HG03558 (cell line): ENCODE results near the gene ZFP57.

ENCODE experiments used
- ATAC-seq: cut with Tn5 transposase; IDR thresholded peaks from one replicate; pipeline ENCODE4 v1.9.1; 2021; ENCODE audit warnings: moderate number of reproducible peaks; ENCODE audit not compliant: unreplicated experiment; ENCODE audit errors: extremely low read depth

The ZFP57 gene

DNA sequence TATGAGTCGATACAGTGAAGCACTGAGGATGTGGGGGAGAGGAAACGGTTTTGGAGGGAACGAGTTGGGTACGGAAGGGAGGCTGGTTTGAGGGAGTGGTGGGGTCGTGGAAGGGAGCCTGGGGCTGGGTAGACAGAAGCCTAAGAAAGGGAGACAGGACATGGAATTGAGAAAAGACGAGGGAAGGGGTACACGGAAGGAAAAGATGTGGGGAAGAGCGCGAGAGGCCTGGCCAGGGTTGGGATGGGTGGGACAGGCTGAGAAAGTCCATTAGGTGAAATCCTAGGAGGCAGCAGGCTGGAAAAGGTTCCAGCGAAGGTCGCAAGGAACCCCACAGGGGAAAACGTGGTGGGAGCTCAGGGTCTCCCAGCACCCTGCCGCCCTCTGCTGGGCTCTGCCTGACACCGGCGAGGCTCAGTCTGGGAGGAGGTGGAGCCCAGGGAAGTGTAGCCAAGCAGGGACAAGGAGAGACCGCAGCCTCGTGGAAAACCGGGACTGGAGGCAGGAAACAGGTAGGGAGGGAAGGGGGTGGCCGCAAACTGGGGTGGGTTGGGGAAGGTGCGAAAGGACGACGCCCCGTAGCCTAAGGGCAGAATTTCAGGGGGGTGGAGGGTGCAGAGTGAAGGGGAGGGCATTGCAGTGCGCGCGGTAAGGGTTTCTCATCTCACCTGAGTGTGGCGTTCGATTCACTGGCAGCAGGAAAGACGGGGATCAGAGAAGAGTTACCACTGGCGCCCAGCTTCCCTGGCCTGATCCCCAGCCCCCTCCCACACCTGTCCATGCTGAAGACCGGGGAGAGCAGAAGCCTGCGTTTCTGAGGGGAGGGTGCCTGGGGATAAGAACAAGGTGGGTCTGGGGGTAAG, 52.3 kb downstream of the ZFP57 start:
- ATAC-seq: no peak

DNA sequence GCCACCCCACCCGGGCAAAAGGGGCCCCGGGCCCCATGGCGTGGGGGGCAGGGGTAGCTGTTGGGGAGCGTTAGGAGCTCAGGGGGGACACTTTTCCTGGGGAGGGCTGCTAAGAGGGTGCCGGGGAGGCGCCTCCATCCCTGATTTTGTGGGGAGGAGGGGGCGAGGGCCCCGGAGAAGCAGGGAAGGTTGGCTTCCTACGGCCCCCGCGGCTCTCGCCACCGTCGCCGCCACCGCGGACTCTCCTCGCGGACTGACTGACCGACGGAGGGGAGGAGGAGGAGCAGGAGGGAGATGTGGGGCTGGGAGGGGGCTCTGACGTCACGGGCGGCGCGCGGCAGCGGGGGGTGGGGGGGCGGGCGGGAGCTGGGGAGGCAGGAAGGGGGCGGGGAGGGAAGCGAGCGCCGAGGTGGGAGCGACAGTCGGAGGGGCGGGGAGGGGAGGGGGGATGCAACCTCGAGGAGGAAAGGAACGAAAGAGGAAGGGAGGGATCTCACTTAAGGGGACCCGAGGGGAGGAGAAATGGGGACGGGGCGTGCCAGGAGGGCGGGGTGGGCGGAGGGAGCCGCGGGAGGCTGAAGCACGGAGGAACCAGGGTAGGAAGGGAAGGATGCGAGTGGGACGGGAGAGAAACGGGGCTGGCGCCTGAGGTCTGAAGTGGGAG, 53.1 kb downstream of the ZFP57 start:
- no peak for ATAC-seq

DNA sequence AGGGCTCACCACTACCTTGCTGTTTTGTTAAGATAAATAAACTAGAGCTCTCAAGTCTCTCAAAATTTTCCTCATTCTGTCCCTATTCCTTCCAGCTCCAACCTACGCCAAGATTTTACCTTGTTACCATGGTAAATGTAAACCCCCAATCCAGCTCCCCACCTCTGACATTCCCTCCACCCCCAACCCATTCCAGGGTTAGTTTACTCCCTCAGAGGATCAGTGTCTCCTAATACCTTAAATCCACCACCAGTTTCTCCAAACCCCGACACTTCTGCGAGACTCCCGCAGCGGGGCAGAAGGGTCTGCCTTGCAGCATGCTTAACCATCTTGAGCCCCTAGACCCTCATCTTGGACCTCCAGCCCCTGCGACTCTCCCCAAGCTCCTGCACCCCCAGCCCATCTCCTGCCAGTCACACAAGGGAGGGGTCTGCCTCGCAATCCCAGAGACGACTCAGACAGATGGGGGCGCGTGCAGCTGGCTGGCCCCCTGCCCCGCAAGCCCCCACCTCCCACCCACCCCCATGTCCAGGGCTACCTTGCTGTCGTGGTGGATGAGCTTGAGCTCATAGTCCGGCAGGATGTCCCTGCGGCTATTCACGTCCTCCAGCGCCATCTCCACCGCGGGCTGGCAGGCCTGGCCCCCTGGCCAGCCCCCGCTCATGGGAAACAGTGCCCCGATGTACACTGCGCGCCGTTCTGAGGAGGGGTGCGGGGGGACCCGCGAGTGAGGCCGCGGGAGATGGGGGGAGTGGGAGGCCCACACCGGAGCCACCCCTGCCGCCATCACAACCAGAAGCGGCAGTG, 53.8 kb downstream of the ZFP57 start:
- ATAC-seq: no peak

DNA sequence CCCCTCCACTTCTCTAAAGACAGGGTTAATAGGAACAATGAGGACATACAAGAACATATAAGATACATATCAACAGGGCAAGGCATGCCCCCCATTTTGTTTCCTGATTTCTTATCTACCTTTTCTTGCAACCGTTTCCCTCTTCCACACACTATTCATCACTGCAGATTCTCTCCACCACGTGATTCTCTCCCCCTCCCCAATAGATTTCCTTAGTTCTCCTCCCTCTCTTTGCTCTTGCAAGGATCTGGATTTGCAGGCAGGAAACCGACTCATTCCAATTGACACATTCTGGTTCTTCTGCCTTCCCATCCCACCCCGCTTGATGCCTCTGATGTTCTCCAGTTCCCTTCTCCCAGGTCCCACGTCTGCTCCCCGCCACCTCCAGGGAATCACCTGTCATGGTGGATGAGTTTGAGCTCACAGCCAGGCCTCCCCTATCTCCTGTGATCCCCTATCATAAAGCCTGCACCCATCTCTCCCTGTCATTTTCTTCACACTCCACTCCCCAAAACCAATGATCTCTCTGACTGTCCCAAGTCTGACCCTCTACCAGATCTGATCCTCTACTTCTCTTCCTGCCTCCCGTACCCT, 55.5 kb downstream of the ZFP57 start:
- ATAC-seq: no peak

DNA sequence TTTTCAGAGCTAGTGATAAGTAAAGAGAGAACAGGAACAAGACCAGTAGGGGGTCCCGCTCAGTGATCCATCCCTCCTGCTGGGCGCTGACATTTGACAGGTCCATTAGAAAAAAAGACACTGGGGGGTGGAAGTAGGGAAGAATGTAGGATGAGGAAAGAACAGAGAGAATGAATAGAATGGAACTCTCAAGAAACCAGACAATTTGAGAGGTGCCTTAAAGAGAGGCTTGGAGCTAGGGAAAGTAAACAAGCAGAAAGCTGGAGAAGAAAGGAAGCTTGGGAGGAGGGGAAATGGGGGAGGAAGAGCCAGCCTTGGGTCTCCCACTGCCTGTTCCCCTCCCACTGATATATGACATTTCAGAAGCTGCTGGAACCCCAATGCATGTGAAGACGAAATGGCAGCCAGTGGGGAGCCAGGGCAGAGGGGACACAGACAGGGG, 56.4 kb downstream of the ZFP57 start:
- ATAC-seq: no peak
